ENCODE data around the gene CAMSAP1.

GRCh38 chr9:135778421-135778820 lies 128.9 kb downstream of the CAMSAP1 start:
- TF ChIP-seq, protein P1, sequence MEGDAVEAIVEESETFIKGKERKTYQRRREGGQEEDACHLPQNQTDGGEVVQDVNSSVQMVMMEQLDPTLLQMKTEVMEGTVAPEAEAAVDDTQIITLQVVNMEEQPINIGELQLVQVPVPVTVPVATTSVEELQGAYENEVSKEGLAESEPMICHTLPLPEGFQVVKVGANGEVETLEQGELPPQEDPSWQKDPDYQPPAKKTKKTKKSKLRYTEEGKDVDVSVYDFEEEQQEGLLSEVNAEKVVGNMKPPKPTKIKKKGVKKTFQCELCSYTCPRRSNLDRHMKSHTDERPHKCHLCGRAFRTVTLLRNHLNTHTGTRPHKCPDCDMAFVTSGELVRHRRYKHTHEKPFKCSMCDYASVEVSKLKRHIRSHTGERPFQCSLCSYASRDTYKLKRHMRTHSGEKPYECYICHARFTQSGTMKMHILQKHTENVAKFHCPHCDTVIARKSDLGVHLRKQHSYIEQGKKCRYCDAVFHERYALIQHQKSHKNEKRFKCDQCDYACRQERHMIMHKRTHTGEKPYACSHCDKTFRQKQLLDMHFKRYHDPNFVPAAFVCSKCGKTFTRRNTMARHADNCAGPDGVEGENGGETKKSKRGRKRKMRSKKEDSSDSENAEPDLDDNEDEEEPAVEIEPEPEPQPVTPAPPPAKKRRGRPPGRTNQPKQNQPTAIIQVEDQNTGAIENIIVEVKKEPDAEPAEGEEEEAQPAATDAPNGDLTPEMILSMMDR (conservative IDR thresholded peaks at IDR 0.05 in 1 of 2, IDR thresholded peaks at IDR 0.05 in 1 of 2; ENCODE audit: low read depth in 1 of 2, low read length in 2 of 2), result no peak
- TF ChIP-seq EZH2 (IDR thresholded peaks at IDR 0.05; ENCODE audit: low read length, missing control alignments), result no peak
